ENCODE results near the gene TNFSF10. TPM values are rescaled to one million over a fixed set of nuclear protein-coding genes. Genes with fewer than 3 reads are reported as not detected.

The TNFSF10 gene
- total and polyA plus RNA-seq, 2 of the 8 experiments (the other 6 are each of a cell fraction or from before 2014, with no cell fraction given): 0.06 TPM; not detected in 1

- TF ChIP-seq BACH1 (IDR thresholded peaks at IDR 0.05; ENCODE audit: low read length): no peak
Measured at GRCh38 chr3:172522871-172523818, at the start of gene TNFSF10 (continued).

Measured in H1 (cell line).